NCI-H1930 (cell line): Measurements from ENCODE around the gene UMPS.

Experiments
- DNase-seq, 2 experiments: peaks; one replicate each; lab custom pipeline; 2025; lab: John Stamatoyannopoulos, UW

Gene UMPS

DNA sequence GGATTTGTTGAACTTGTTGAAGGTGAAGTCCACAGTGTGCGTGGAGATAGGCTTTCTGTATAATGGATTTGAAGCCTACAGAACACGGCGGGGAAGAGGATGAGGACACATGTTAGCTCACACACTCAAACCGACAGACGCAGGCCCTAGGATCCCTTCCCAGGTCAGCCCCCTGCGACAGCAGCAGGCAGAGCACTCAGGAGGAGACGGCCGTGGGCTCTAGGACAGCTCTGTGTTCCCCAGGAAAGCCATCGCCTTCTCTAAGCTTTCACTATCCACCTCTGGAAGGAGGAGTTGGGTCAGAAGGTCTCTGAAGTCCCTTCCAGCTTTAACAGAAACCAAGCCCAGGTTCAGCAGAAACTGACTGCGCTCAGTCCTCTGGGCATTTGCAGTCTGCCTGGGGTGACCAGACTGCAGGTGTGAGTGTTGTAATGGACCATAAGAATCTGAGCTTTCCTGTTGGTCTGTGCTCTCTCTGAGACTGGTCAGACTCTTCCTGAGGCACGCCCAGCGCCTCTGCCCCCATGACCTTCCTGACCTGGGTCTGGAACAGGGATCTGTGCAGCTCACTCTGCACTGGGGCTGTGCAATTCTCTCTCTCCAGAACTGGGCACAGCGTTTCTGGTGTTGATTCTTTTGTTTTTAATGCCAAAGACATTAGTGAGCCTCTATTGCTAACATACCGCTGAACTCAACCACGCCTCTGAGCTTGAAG is 33.5 kb downstream of the UMPS start:
- DNase-seq: no peak

DNA sequence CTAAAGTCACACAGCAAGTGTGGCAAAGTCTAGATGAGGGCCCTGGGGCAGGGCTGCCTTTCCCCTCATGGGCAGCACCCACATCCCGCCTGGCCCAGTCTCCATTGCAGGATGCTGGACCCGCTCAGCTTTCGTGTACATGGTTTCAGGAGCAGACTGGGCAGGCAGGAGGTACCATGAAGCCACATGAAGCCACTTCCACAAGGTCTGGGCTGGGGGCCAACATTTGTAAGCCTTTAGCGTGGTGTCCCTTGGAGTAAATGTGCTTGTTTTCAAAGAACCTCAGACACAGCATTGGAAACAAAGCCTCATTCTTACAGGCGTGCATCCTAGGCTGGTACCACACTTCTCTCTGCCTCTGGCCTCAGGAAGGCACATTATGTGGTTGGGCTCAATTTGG is 34.5 kb downstream of the UMPS start:
- no peak for DNase-seq

DNA sequence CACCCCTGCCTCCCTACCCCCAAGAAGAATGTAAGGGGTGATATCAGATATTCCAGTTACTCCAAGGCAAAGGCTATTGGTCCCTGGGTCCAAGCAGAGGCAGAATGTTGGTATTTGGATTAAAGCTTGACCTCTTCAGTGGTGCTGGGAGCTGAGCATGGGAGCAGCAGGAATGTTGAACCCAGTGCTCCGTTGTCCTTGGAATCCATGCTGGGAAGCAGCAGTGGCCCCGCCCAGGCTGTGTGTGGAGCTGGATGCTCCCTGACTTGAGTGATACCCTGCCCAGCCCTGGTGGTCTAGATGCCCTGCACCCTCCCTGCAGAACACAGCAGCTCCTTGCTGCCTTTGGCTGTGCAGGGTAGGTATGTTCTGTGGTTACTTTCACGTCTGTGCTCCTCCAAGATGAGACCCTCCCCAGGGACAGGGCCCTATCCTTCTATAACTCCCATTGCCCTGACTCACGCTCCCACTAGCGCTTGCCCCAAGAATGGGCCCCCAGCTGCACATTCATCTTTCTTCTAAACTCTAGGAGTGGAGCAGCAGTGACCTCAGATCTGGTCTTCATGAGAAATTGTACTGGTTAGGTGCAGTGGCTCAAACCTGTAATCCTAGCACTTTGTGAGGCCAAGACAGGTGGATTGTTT is 35.1 kb downstream of the UMPS start:
- no peak for DNase-seq

DNA sequence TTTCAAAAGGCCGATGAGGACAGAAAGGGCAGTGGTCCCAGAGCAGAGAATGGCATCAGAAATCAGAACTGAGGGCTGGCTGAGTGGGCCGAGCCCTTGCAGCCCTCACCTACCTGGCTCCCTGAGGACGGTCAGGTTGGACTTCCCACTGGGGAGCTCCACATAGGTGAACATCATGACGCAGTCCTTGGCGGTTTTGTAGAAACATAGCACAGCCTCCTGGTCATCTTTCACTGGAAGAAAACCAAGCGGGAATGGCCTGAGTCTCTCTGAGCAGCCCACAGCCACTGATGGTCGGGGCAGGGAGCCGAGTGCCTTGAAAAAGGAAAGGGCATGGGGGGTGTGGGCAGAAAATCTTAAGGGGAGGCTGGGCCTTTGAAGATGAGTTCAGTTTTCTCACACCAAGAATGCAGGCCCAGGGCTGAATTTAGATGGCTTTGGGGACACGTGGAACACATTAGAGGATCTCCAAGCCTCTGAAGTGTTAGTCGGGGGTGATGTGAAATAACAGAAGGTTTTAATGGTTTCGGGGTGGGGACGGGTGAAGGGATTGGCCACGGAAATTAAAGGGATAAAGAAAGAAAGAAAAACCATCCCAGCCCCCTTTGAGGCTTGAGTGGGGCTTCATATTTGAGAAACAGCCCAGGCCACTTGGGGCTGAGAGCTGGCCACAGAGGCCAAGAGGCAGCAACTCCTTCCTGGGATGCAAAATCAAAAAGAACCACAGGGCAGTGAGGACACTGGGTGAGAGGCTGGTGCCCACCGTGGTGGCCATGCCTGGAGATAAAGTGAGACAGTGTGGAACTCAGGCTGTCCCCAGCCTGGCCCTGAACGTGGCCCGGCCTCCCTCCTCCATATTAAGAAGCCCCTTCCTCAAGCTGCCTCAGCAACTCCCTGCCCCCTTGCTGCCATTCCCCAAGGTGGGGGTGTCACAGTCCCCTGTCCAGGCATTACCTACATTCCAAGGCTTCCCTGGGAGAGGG is 36.2 kb downstream of the UMPS start:
- DNase-seq: no peak

DNA sequence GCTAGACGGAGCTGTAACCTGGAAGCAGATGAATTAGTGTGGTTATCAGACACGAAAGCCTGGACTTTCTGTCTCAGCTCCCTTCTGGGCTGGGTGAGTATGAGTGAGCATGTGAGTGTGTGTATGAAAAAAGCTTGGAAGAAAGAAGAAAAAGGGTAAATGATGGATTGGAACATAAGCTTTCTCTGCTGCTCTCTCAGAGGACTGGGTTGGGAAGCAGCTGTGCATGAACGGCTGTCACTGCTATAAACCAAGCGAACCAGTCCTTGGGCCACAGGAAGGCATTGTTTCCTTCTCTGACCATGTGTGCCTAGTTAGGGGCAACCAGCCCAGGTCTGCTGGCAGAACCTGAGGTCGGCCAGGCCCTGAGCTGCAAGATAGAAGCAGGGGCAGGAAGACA is 37.0 kb downstream of the UMPS start:
- DNase-seq: no peak

DNA sequence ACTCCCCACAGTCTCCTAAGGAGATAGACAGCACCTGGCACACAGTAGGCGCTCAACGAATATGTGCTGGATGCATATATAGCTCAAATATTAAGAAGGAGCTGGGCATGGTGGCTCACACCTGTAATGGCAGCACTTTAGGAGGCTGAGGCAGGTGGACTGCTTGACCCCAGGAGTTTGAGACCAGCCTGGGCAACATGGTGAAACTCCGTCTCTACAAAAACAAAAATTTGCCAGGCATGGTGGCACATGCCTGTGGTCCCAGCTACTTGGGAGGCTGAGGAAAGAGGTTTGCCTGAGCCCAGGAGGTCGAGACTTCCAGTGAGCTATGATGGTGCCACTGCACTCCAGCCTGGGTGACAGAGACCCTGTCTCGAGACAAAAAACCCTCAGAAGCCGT is 37.4 kb downstream of the UMPS start:
- DNase-seq: no peak

DNA sequence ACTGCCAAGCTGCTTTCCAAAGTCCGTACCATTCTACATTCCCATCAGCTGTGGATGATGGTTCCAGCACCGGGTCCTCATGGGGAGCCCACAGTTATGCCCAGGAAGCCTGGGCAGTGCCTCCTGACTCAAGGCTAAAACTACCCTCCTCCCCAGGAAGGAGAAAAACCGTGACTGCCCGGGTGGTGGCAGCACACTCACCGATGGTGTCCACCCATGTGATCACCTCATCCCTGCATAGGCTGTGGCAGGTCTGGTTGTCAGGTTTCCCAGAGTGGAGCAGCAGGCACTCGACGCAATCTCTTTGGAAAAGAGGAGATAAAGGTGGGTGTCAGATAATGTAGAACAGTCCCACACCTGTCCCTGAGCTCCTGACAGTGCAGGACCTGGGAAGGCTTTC is 38.6 kb downstream of the UMPS start:
- DNase-seq: peak; percentile 2 to 20

DNA sequence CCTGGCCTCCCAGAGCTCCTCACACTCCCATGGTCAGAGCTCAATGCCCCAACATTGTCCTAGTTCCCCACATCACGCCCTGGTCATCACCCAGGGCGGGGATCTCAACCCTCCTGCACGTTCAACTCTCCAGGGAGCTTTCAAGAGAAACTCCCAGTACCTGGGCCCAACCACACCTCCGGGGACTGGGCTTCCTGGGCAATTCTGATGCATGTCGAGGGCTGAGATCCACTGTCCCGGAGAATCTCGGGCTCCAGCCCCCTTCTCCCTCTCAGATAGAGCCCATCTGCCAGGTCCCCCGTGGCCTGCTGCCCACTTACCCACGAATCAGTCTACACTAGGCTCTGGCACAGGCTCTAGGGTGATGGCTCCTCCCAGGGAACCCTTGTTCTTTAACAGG is 39.2 kb downstream of the UMPS start:
- DNase-seq: no peak

DNA sequence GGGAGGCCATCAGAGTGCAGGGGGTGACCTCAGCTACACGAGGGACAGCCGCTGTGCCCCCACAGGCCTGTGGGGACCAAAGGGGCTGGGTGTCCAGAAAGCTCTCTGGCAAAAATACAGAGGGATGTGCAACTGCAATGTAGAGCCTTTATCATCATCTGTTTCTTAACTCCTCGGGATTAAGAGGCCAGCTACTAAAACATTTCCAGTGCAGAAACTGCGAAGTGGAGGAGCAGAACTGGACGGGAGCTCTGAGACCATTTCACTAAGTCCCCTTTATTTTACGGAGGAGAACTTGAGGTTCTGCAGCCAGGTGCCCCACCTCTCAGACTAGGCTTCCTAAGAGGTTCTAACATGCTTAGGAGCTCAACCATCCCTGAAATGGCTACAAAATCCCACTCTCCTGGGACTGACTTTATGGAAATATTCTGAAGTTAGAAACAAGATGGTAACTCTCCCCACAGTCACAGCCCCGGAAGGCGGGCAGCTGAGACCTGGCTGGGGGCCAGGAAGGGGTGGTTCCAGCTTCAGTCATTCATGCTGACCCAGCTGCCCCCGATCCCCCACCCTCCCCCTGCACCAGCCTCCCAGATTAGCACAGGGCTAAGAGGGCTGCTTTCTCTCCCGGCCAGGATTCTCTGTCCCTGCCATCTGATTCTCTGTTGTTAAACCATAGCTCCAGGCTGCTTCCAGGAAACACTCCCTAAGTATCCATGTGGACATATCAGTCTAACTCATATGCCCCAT is 40.3 kb downstream of the UMPS start:
- no peak for DNase-seq

DNA sequence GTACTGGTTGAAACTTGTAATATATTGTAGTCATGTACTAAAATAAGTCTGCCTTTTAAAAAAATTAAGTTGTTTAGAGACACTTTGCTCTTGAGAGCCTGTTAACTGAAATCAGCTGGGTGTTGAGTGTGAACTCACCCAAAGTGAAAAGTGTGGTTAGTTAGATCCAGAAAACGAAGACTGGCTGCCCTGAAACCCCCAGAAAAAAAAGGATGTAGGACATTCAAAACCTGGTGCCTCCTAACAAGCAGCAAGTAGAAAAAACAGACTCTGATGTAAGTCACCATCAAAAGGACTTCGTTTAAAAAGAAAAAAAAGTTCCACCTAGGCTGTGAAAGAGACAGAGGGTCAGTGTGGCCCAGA is 40.8 kb downstream of the UMPS start:
- DNase-seq: no peak

DNA sequence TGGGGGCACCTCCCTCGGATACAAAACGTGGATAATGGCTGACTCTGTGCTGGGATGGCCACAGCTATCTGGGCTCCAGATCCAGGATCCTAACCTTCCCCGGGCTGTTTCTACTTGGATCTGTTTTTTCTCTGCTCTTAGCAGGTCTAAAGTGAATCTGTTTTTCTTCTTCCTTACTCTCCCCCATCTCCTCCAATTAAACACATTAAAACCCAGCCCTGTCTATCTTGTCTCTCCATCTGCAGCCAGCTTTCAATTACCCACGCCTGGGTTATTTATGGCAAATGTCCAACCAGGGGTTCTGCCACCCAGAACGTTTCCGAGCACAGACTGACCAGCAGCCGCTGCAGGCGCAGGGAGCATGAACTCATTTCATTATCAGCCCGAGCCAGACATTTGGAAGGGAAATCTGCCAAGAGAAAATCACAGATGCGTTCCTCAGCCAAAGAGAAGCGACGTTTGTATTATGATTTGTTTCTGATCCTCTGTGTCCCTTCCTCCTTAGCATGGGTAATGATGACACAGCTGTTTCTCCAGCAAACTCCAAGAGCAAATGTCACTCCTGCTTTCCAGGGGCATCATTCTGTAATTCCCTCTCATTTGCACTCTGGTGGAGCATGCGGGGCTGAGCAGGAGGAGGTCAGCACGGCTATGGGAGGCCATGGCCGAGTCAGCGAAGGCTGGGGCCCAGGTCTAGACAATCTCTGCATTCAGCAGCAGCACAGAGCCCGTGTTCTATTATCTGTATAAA is 42.0 kb downstream of the UMPS start:
- DNase-seq: no peak

DNA sequence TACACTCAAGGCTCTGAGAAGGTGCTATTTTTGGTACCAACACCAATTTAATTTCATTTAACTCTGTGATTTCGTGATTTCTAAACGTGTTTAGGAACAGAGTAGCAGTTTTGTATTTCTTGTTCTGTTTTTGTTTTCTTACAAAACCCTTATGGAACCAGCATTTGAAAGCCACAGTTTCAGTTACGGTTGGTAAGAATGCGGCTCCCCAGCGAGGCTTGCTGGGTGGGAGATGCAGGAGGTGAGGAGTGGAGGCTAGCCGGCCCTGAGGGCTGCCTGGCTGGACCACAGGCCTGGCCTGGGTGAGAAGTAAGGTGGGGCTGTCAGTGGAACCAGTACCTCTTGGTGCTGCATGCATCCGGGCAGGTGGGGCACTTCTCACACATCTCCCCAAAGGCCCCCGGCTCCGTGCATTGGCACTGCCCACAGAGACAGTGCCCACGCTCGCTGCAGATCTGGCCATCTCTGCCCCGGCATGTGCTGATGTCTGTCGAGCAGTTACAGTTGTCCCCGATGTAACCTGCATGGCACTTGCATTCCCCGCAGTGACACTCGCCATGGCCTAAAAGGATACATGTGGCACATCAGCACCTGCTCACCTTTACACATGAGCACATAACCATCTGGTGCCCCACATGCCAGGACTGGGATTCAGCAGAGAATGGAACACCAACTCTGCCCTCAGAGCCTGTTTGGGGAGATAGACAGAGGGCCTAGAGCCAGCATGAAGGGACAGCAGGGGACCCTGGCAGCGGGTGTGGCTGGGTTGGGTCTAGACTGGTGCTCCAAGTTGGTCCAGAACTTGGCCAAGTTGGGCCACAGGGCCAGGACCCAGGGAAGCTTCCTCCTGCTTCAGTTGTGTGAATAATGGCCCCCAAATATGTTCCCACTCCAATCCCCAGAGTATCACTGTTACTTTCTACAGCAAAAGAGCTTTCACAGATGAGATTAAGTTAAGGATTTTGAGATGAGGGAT is 43.4 kb downstream of the UMPS start:
- no peak for DNase-seq

DNA sequence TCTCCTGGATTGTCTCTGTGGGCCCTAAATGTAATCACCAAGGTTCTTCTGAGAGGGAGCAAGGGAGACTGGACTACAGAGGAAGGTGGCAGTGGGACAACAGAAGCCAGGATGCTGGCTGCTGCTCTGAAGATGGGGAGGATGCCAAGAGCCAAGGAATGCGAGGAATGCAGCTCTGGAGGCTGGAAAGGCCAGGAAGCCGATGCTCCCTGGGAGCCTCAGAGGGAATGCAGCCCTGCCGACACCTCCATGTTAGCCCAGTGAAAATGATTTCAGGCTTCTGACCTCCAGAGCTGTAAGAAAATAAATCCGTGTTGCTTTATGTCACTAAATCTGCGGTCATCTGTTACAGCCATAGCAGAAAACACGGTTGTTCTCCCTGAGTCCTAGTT is 44.1 kb downstream of the UMPS start:
- no peak for DNase-seq

DNA sequence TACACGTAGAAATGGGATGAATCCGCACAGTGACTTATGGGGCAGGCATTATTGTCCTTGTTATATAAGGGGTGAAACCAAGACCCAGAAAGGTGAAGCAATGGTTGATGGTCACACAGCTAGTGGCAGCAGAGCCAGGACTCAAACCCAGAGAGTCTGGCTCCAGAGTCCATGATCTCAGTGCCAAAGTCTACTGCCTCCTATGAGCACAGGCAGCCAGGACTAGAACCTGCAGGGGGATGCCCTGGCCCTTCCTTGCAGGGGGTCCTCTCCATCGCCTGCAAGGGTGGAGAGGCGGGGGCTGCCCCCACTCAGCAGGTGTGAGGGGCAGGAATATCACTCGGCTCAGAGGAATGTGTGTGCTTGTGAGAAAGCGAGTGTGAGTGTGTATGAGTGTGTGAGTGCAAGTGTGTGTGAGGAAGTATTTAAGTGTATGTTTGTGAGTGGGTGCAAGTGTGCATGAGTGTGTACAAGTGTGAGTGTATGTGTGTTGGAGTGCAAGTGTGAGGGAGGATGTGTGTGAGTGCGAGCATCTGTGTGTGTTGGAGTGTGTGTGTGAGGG is 44.7 kb downstream of the UMPS start:
- DNase-seq: no peak

DNA sequence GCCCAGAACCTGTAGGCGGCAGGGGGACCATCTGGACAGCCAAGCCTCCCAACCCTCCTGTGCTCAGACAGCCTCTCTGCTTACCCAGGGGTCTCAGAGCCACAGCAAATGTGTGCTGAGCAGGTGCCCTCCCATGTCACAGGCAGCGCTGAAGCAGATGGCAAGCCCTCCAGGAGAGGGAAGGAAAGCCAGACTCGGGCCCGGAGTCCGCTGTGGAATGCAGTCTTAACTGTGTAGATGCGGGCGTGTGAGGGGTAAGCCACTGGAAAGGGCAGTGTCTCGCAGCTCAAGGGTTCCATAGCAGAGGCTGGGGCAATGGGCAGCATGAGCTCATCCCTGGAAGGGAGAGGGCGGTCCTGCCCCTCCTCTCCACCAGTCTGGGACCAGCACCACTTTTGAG is 45.6 kb downstream of the UMPS start:
- DNase-seq: no peak

DNA sequence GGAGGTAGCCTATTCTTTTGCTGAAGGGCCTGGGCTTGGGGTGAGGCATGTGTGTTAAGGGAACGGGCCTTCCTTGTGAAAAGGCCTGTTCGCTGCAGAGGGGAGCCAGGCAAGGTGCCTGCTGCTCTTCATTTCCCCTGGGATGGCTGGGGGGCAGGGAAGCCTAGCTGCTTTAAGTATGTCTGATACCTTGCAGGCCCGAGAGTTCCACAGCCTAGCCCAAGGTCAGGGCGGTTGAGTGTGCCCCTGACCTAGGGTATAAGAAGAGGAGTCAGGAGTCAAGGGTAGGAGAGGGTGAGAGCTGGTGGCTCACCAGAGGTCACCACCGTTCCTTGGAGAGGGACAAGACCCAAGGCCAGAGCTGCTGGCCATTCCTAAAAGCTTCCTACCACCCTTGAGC is 46.6 kb downstream of the UMPS start:
- no peak for DNase-seq

DNA sequence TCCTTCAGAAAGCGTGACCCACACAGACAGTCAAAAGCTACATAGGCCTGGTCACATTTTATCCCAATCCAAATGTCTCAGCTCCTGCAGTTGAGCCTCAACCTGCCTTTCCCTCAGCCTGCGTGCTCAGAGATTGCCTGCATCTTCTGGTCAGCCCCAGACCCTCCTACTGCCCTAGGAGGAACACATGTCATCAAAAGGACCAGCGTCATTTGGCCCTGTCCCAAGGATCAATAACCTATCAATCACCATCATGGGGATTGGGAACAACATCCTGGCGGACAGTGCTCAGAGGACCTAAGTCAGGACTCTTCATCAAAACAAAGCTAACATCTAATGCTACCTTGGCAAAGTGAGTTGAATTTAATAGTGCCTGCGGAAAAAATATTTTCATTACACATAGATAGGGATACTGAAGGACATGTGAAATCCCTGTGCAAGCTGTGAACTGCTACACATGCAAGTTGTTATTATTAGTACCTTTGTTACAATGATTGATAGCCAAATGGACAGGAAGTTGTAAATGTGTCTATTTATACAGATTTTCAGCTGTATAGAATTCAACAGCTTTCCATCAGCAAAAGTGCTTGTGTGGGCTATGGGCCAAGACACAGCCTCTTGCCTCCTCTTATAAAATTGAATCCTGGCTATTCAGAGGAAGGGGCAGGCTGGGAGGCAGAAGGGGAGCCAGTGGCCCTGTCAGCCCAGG is 47.7 kb downstream of the UMPS start:
- no peak for DNase-seq

DNA sequence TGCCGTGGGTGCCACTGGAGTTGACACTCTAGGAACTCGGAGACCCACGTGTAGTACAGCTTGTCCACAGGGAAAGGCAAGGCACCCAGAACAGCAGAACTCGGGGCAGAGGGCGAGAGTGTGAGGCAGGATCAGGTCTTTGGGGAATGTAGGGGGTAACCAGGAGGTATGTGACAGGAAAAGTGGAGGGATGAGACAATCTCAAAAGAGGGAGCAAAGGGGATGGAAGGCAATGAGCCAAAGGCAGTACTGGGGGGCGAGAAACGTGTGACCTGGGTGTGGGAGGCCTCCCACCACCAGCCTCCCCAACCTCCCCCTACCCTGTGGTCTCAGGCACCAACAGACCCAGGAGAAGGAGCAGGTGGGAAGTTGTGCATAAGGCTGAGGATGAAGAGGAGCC is 48.9 kb downstream of the UMPS start:
- no peak for DNase-seq

DNA sequence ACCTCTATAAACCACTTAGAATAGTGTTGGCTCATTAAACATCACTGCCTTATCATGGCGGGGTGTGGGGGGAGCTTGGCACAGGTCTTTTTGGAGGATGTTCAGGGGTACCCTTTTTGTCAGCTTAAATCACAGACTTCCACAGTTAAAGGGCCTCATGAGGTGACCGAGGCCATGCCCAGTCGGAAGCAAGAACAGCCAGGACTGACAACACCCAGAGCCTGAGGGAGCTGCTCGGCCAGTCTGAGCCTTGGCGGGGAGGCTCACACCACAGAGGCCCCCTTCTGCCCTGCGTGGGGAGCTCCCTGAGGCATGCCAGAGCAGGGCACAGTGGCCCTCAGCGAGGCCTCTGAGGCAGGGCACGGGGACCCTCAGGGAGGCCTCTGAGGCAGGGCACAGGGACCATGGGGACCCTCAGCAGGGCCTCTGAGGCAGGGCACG is 49.5 kb downstream of the UMPS start:
- no peak for DNase-seq
